NOMO-1 treated with dmso at 0.1 percent for 144 hours (cell line): Measurements from ENCODE around the gene GCAT.
"Not testable (repeated sequence)": the region's sequence is repeated elsewhere in the genome, so short reads cannot be mapped to it uniquely, and the experiment has no call there.

Experiments used
- DNase-seq: peaks from one replicate; lab custom pipeline; 2025; ENCODE audit not compliant: unreplicated experiment; lab: John Stamatoyannopoulos, UW

GCAT gene

GRCh38 chr22:37782340-37783168 lies 25.2 kb upstream of the GCAT start:
- DNase-seq: no peak

GRCh38 chr22:37784829-37785495 lies 22.8 kb upstream of the GCAT start:
- DNase-seq: no peak

- no peak for DNase-seq
Measured at GRCh38 chr22:37790234-37790633, 17.5 kb upstream of the GCAT start.

GRCh38 chr22:37792494-37792893 lies 15.2 kb upstream of the GCAT start:
- DNase-seq: no peak

GRCh38 chr22:37794376-37794775 lies 13.4 kb upstream of the GCAT start:
- no peak for DNase-seq

GRCh38 chr22:37796079-37796478 lies 11.7 kb upstream of the GCAT start:
- DNase-seq: no peak

GRCh38 chr22:37797259-37797658 lies 10.5 kb upstream of the GCAT start:
- not testable (repeated sequence) for DNase-seq

- no peak for DNase-seq
Measured at GRCh38 chr22:37797874-37798500, 9.7 kb upstream of the GCAT start.

- DNase-seq: not testable (repeated sequence)
Measured at GRCh38 chr22:37799979-37800378, 7.8 kb upstream of the GCAT start.

GRCh38 chr22:37801946-37802309 lies 5.8 kb upstream of the GCAT start:
- no peak for DNase-seq

- peak; percentile 37 for DNase-seq
Measured at GRCh38 chr22:37802310-37803194, 5.2 kb upstream of the GCAT start.

- DNase-seq: no peak
Measured at GRCh38 chr22:37803195-37803638, 4.5 kb upstream of the GCAT start.

- DNase-seq: no peak
Measured at GRCh38 chr22:37803639-37804351, 3.9 kb upstream of the GCAT start.

- no peak for DNase-seq
Measured at GRCh38 chr22:37804352-37804880, 3.3 kb upstream of the GCAT start.

- DNase-seq: peak; percentile 57
Measured at GRCh38 chr22:37804881-37805809, 2.6 kb upstream of the GCAT start.

- no peak for DNase-seq
Measured at GRCh38 chr22:37805810-37806277, 1.9 kb upstream of the GCAT start.

GRCh38 chr22:37806409-37807333 lies 1.1 kb upstream of the GCAT start:
- DNase-seq: no peak

- no peak for DNase-seq
Measured at GRCh38 chr22:37808294-37808657, 542 bp downstream of the GCAT start.
